Measurements from ENCODE around the gene PITPNM3.
"Not testable (repeated sequence)": the region's sequence is repeated elsewhere in the genome, so short reads cannot be mapped to it uniquely, and the experiment has no call there.

Gene PITPNM3

DNA sequence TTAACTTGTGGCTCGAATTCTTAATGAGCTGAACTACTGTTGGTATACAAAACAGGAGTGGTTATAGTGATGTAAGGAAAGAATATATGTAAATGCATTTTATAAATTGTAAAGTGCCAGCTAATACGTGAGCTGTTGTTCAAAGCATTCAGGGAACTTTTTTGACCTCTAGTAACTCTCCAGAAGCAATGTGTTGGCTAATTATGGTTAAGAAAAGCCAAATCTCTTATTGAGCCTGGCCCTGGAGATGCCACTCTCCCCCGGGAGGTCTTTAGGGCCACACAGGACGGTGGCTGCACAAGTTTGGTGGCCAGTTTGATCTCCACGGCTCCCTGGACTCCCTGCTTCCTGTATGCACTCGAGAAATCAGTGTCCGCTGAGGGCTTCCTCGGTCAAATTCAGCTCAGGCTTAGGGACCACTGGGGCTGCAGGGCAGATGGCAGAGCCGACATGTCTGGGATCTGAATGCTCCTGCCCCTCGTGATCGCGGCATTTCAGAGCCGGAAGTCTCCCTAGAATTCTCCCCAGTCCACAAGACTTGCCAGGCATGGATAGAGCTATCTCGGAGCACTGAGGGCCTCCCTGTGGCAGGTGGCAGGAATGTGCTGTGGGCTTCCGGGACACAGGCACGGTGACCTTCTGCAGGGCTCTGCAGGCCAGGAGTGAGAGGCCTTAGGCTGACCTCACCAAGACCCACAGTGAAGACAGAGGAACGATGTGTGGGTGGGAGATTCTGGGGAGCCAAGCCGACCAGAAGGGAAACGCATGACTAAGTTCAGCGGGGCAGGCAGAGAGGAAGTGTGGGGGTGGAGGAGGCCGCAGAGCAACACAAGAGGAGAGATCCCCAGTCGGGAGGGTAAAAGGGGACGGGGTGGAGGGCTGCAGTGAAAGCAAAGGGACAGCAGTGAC lies 18.6 kb upstream of the PITPNM3 start:
- DNase-seq (ENCODE audit: low read depth in 2 of 2) = peak; percentile 38 to 48

DNA sequence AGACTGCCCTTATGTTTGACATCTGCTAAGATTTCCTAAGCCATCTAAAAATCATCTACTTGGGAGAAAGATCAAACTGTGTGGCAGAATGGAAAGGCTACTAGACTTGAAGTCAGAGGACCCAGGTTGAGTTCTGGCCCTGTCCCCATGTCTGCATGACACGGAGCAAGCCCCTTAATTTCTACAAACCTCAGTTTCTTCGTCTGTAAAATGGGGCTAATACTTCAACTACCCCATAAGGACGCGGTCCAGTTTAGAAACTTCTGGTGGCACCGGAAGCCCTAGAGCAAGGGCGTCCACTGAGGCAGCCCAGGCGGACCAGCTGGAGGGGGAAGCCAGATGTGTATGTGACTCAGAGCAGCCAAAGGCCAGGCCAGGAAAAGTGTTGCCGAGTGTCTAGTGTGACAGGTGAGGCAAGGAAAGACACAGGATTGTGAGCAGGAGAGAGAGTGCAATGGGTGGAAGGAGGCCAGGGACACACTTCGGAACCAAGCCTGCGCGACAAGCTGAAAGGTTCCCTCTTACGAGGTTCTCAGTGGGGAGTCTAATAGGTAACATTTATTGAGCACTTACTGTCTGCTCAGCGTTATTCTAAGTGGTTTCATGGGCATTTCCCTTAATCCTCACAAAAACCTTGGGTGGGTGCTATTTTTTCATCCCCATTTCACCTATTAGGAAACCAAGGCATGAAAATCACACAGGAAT lies 17.8 kb upstream of the PITPNM3 start:
- no peak for DNase-seq (ENCODE audit: low read depth in 2 of 2)

DNA sequence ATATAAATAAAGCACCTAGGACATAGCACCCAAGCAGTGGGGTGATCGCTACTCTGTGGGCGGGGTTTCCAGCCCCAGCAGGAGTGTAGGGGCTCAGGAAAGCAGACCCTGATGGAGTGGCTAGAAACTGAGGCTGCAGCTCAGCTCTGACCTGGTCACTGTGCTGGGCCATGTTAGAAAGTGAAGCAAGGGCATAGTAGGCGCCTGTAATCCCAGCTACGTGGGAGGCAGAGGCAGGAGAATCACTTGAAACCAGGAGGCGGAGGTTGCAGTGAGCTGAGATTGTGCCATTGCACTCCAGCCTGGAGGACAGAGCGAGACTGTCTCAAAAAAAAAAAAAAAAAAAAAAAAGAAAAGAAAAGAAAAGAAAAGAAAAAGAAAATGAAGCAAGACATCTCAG lies 17.1 kb upstream of the PITPNM3 start:
- not testable (repeated sequence) for DNase-seq (ENCODE audit: low read depth in 2 of 2)

DNA sequence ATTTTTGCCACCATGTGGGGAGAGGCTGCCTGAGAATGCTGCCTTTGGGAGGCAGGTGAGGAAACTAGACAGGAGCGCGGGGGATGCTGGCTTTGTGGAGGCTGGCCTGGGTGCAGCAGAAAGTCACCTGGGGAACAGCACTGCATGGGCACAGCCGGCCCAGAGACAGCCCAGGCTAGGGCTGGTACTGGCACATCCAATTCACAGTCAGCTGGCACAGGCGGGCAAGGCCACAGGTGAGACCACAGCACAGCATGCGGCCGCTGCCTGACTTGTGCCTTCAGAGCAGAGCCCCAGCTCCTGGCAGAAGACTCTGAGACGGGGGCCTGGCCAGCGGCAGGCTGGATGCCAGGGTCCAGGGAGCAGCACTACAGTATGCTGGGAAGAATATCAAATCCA lies 16.6 kb upstream of the PITPNM3 start:
- DNase-seq (ENCODE audit: low read depth in 2 of 2) = no peak

DNA sequence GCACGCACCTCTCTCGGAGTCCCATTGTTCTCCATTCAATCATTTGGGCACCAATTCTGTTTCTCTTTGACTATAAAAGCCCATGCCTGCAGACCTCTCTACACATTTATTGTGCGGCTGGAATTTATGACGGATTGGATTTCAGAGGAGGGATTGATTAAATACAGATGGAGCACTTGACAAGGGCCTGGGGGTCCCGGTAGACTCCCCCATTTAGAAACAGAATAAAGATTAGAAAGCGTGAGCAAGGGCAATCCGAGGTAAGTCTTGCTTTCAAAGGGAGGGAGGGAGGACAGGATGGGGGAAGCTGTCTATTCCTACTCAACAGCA lies 15.1 kb upstream of the PITPNM3 start:
- no peak for DNase-seq (ENCODE audit: low read depth in 2 of 2)

GRCh38 chr17:6570731-6571451 lies 14.5 kb upstream of the PITPNM3 start:
- DNase-seq (ENCODE audit: low read depth in 2 of 2) = no peak

DNA sequence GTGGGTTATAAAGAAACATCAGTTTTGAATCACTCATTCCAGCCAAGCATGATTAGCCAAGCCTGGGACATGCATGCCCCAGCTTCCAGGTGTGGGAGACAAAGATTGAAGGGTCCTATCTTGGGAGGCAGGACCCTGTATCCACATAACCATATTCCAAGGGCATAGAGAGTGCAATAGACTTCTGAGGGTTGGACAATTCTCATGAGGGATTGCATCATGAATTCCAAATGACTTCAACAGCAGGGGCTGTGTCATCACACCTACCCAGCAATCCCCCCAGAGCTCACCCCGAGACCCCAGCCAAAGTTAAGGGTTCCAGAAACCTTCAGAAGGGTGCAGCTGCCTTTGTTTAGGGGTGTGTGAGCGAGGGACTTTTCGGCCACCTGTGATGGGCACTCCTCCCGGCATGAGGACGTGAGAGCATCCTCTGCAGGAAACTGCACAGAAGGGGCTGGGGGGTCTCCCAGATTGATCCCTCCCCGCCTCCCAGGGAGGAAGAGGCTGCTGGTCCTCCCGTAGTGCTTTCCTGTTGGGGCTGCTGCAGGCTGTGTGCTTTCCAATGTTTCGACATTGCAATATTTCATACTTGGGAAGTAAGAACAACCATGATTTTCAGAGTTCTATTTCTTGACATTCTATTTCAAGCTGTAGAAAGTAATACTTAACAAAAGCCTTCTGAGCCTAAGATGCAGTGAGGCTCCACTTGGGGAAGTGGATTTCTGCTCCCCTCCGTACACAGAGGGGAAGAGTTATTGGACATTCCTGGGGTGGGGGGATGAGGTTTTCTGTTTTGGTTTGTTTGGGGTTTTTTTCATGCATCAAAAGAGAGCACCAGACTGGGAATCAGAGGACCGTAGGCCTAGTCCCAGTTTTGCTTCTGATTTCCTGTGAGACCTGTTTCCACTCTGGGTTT lies 13.3 kb upstream of the PITPNM3 start:
- DNase-seq (ENCODE audit: low read depth in 2 of 2) = no peak

DNA sequence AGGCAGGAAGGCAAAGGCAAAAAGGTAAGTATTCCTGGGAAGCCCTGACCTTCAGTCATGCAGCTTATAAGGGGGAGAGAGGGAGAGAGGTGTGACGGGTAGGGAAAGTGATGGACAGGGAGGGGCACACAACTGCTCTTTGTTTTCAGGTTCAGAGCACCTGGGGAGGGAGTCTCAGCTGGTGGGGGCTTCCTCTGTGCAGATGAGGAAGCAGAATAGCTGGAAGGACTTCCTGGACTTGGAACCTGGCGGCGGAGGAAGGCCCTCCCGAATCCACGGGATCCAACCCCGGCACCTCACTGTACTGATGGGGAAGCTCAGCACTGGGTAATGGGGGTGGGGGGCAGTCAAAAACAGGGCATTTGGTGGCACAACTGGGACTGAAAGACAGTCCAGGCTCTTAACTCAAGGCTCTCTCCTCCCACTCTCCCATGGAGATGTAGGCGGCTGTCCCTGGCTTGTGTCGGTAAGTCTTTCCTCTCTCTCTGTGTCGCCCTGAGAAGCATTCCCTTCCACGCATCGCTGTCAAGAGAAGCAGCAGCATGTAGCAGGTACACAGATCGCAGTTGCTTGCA lies 11.9 kb upstream of the PITPNM3 start:
- DNase-seq (ENCODE audit: low read depth in 2 of 2) = no peak

DNA sequence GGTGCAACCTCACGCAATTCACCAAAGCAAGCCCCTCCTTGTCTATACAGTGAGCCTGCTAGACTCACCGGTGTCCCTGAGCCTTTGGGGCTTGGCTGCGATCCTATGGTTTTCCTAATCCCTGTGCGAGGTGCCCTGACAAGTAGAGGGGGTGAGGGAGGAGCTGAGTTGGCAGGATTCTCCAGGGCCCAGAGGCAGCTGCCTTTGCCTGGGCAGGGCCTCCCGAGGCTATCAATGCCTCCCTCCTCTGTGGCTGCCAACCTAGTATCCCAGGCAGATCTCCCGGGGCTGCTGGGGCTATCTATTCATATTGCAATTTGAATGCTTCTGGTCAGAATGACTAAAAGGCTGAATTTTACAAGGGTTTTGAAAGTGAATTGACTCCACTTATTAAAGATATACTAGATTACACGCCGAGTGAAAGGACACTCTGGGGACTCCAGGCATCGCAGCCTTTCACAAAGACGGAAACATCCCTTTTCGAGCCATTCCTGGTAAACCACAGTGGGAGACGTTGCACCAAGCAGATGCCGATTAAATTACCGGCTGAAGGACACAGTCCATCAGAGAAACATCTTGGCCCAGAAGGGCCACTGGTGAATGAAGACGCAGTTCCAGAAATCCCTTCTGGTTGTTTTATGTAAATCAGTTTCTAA lies 11.3 kb upstream of the PITPNM3 start:
- no peak for DNase-seq (ENCODE audit: low read depth in 2 of 2)

- DNase-seq (ENCODE audit: low read depth in 2 of 2) = no peak
These were observed 5.1 kb upstream of the PITPNM3 start for GRCh38 chr17:6561446-6561845.

- DNase-seq (ENCODE audit: low read depth in 2 of 2) = no peak
These were observed 4.1 kb upstream of the PITPNM3 start for GRCh38 chr17:6560496-6560895.

- DNase-seq (ENCODE audit: low read depth in 2 of 2) = no peak
These were observed 3.4 kb upstream of the PITPNM3 start for GRCh38 chr17:6559753-6560215.

- no peak for DNase-seq (ENCODE audit: low read depth in 2 of 2)
These were observed 2.8 kb upstream of the PITPNM3 start for GRCh38 chr17:6558932-6559752.

- no peak for DNase-seq (ENCODE audit: low read depth in 2 of 2)
These were observed 1.9 kb upstream of the PITPNM3 start for GRCh38 chr17:6558276-6558675.

DNA sequence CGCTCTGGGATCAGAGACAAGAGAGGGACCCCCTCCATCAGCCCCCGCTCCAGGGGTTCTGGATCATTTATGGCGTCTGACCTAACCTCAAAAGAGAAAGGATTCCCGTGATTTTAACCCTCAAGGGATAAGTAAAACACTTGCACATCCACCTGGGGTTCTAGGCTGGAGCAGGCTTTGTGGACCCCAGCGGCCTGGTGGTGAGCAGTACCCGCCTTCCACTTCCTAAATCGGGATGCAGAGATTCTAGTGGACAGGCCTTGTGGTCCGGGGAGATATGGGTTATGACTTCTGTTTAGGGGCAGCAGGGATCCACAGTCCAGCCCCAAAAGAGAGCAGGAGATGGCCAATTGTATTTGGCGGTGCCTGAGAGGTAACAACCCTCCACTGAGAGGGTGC lies 684 bp upstream of the PITPNM3 start:
- no peak for DNase-seq (ENCODE audit: low read depth in 2 of 2)

DNA sequence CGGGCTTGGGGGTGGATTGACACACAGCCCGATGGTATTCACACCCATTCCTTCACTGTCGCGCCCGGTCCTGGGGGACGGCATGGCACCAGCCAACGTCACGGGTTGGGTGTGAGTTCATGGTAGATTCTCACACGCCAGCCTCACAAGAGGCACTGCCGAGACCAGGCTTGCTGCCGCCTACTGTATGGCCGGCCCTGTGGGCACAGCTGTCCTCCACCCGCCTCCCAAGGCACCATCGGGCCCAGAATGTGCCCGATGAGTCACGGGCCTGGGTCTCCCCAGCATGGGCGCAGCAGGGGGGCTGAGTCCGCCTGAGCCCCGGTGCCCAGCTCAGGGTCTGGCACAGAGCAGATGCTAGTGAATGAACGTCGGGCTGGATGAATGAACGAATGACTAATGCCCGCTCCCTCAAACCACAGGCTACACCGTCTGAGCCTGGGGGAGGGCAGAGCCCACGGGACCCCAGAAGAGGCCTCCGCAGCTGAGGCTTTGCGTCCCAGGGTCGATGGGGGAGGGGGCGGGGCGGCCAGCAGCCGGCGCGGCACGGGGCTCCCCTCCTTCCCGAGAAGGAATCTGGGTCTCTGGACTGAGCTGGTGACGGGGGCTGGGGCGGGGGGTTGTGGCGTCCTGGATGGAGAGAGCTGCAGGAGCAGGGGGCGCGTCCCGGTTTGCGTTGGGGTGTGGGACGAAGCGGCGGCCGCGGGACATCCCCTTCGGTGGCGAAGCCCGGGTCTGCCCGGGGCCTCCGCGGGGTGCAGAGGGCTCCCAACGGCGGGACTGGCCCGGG lies 829 bp downstream of the PITPNM3 start:
- DNase-seq (ENCODE audit: low read depth in 2 of 2) = no peak

GRCh38 chr17:6554871-6555330 lies 1.5 kb downstream of the PITPNM3 start:
- DNase-seq (ENCODE audit: low read depth in 2 of 2) = no peak

DNA sequence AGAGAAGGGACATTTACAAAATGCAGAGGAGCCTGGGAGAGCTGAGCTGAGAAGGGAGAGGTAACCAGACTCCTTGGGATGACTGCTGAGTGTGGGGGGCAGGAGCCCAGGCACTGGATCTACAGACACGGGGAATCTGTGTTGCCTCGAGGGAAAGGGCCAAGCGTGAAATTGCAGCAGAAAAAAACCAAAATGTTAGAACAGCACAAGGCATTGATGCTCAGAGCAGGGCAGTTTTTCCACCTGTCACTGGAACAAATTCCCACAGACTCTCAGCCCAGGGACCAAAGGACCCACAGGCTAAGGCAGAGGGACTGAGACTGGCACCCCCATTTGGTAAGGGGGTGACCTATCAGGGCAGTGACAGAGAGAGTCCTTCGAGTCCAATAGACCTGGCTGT lies 2.0 kb downstream of the PITPNM3 start:
- DNase-seq (ENCODE audit: low read depth in 2 of 2) = no peak

All from stimulated activated CD8-positive, alpha-beta memory T cell treated with anti-CD3 and anti-CD28 coated beads, Interleukin-15, amount 100 ng/mL, for 48 hours (primary cell).